Neuronal stem cell (in vitro differentiated cells): ENCODE measurements around the gene CDH2.

ENCODE experiments used
- DNase-seq: peaks from one replicate; pipeline ENCODE4 v3.0.0-alpha.2; 2013; ENCODE audit warnings: low spot score
- H2AFZ ChIP-seq: one replicate; pipeline ENCODE4 v1.6.1; 2013; ENCODE audit warnings: mild to moderate bottlenecking, low read length, inconsistent platforms
- H2AK5ac ChIP-seq: 2 replicates; pipeline ENCODE4 v1.6.1; 2013; ENCODE audit warnings: low read depth, mild to moderate bottlenecking, inconsistent platforms, low read length, moderate library complexity, mixed read lengths
- H2BK120ac ChIP-seq: 2 replicates; pipeline ENCODE4 v1.6.1; 2013; ENCODE audit warnings: low read depth, mild to moderate bottlenecking, inconsistent platforms, low read length, moderate library complexity, mixed read lengths
- H2BK12ac ChIP-seq: one replicate; pipeline ENCODE4 v1.6.1; 2013; ENCODE audit warnings: low read length, inconsistent platforms
- H2BK15ac ChIP-seq: 2 replicates; pipeline ENCODE4 v1.6.1; 2013; ENCODE audit warnings: mild to moderate bottlenecking, low read length, inconsistent platforms, mixed read lengths
- H2BK5ac ChIP-seq: one replicate; pipeline ENCODE4 v1.6.1; 2013; ENCODE audit warnings: inconsistent platforms, mild to moderate bottlenecking, low read length, moderate library complexity
- H3K14ac ChIP-seq: one replicate; pipeline ENCODE4 v1.6.1; 2013; ENCODE audit warnings: low read length, inconsistent platforms
- H3K18ac ChIP-seq: 2 replicates; pipeline ENCODE4 v1.6.1; 2013; ENCODE audit warnings: low read length, inconsistent platforms
- H3K23ac ChIP-seq: 2 replicates; pipeline ENCODE4 v1.6.1; 2013; ENCODE audit warnings: low read depth, mild to moderate bottlenecking, mixed read lengths, low read length, inconsistent platforms; ENCODE audit not compliant: poor library complexity
- H3K27ac ChIP-seq: replicated peaks from 3 replicates; pipeline ENCODE4 v1.5.1; 2013; ENCODE audit warnings: low read length, inconsistent platforms
- H3K27me3 ChIP-seq, 3 experiments: 2 replicates each; pipeline ENCODE4 v1.6.1; 2013; ENCODE audit warnings: low read length in 3 of 3, mild to moderate bottlenecking in 2 of 3, inconsistent platforms in 1 of 3, low read depth in 1 of 3, mixed read lengths in 1 of 3, moderate library complexity in 1 of 3; ENCODE audit not compliant: control insufficient read depth in 3 of 3, insufficient read depth in 3 of 3
- H3K36me3 ChIP-seq, 2 donors: replicated peaks in 1 of 2; 2 replicates each; pipeline ENCODE4 v1.6.1; 2013; ENCODE audit warnings: low read length in 2 of 2; ENCODE audit not compliant: control insufficient read depth in 2 of 2, insufficient read depth in 2 of 2
- H3K4ac ChIP-seq: 2 replicates; pipeline ENCODE4 v1.6.1; 2013; ENCODE audit warnings: inconsistent platforms, mild to moderate bottlenecking, low read length, moderate library complexity
- H3K4me1 ChIP-seq, 2 donors: 1 replicate in 1 of 2; 2 replicates in 1 of 2; pipeline ENCODE4 v1.6.1; 2013; ENCODE audit warnings: low read length in 2 of 2, low read depth in 1 of 2; ENCODE audit not compliant: control insufficient read depth in 2 of 2, insufficient read depth in 1 of 2
- H3K4me2 ChIP-seq: one replicate; pipeline ENCODE4 v1.6.1; 2013; ENCODE audit warnings: mild to moderate bottlenecking, low read length, inconsistent platforms; ENCODE audit not compliant: insufficient read depth, poor library complexity, severe bottlenecking
- H3K4me3 ChIP-seq, 2 donors: 2 replicates each; pipeline ENCODE4 v1.5.1; 2013; ENCODE audit warnings: low read length in 2 of 2, mild to moderate bottlenecking in 2 of 2, inconsistent platforms in 1 of 2, moderate library complexity in 1 of 2
- H3K79me1 ChIP-seq: one replicate; pipeline ENCODE4 v1.6.1; 2013; ENCODE audit warnings: low read depth, mild to moderate bottlenecking, inconsistent platforms, low read length, moderate library complexity
- H3K9ac ChIP-seq: one replicate; pipeline ENCODE4 v1.6.1; 2013; ENCODE audit warnings: mild to moderate bottlenecking, low read depth, low read length, inconsistent platforms; ENCODE audit not compliant: poor library complexity
- H3K9me3 ChIP-seq, 2 donors: replicated peaks in 1 of 2; 2 replicates each; pipeline versions ENCODE3 to v1.6.1; 2013; ENCODE audit warnings: low read length in 2 of 2, mild to moderate bottlenecking in 2 of 2, inconsistent platforms in 1 of 2, low read depth in 1 of 2, mixed read lengths in 1 of 2, moderate library complexity in 1 of 2; ENCODE audit not compliant: control insufficient read depth in 2 of 2, insufficient read depth in 1 of 2
- H4K8ac ChIP-seq: one replicate; pipeline ENCODE4 v1.6.1; 2013; ENCODE audit warnings: low read depth, mild to moderate bottlenecking, inconsistent platforms, low read length, moderate library complexity
- H4K91ac ChIP-seq: one replicate; pipeline ENCODE4 v1.6.1; 2013; ENCODE audit warnings: low read length, low read depth, mild to moderate bottlenecking, inconsistent platforms; ENCODE audit not compliant: poor library complexity
- WGBS, 2 donors: extraction: QIAGEN DNeasy Blood & Tissue Kit; methylation state at CpG; one replicate each; pipeline ENCODE4 v1.1.7; 2013; ENCODE audit warnings: missing lambda C conversion rate in 2 of 2, mixed read lengths in 1 of 2; ENCODE audit not compliant: insufficient read length in 2 of 2, insufficient replicate concordance in 1 of 2; ENCODE audit errors: extremely low coverage in 2 of 2; 5-methylcytosine and 5-hydroxymethylcytosine counted together

The CDH2 gene

GRCh38 chr18:28032177-28032576 is 144.8 kb downstream of the CDH2 start:
- Histone ChIP-seq H3K23ac (no peak overlapping the region), H3K4me3 (no peak overlapping the region), H2AFZ (no peak overlapping the region), H3K79me1 (no peaks in the 10 kb centered on the region), H3K9me3 (no peaks in the 10 kb centered on the region), H3K27me3 (no peaks in the 10 kb centered on the region), H3K4me1 (peaks cover 14 to 47% of the 10 kb centered on the region in 2 donors), H2BK5ac (no peak overlapping the region), H3K18ac (no peak overlapping the region), H3K9ac (no peak overlapping the region), H4K91ac (no peak overlapping the region), H3K4ac (no peak overlapping the region), H2AK5ac (no peak overlapping the region), H2BK15ac (no peak overlapping the region), H2BK120ac (no peak overlapping the region), H3K27ac (no peak overlapping the region), H3K36me3 (peaks cover 0 to 3% of the 10 kb centered on the region in 2 donors), H2BK12ac (no peak overlapping the region), H3K14ac (no peak overlapping the region), H3K4me2 (no peak overlapping the region), H4K8ac (no peak overlapping the region)
- WGBS, 2 donors: no CpG with 5 or more reads among the region's 2 CpGs
- no peak for DNase-seq

GRCh38 chr18:28030458-28030857 is 146.5 kb downstream of the CDH2 start:
- Histone ChIP-seq H3K27me3 (no peaks in the 10 kb centered on the region), H2BK120ac (no peak overlapping the region), H2BK12ac (no peak overlapping the region), H2BK15ac (no peak overlapping the region), H3K9me3 (peaks cover 0 to 4% of the 10 kb centered on the region in 2 donors), H3K23ac (no peak overlapping the region), H3K14ac (no peak overlapping the region), H3K4ac (no peak overlapping the region), H3K27ac (no peak overlapping the region), H3K9ac (no peak overlapping the region), H3K4me2 (no peak overlapping the region), H3K4me1 (peaks cover 12 to 38% of the 10 kb centered on the region in 2 donors), H3K36me3 (peaks cover 2 to 16% of the 10 kb centered on the region in 2 donors), H4K91ac (no peak overlapping the region), H2BK5ac (no peak overlapping the region), H3K4me3 (no peak overlapping the region), H2AFZ (no peak overlapping the region), H3K79me1 (peaks cover 2% of the 10 kb centered on the region), H4K8ac (no peak overlapping the region), H2AK5ac (no peak overlapping the region), H3K18ac (no peak overlapping the region)
- no CpG with 5 or more reads among the region's 1 CpG for WGBS, 2 donors
- no peak for DNase-seq

GRCh38 chr18:28027755-28028154 is 149.2 kb downstream of the CDH2 start:
- Histone ChIP-seq H2AK5ac (no peak overlapping the region), H3K79me1 (peaks cover 4% of the 10 kb centered on the region), H3K9ac (no peak overlapping the region), H3K9me3 (peaks cover 0 to 8% of the 10 kb centered on the region in 2 donors), H2BK5ac (no peak overlapping the region), H2BK15ac (no peak overlapping the region), H3K4me1 (peaks cover 8 to 13% of the 10 kb centered on the region in 2 donors), H4K91ac (no peak overlapping the region), H3K14ac (no peak overlapping the region), H2AFZ (no peak overlapping the region), H3K4ac (no peak overlapping the region), H3K27ac (no peak overlapping the region), H3K4me2 (no peak overlapping the region), H2BK120ac (no peak overlapping the region), H3K36me3 (peaks cover 2 to 30% of the 10 kb centered on the region in 2 donors), H3K23ac (no peak overlapping the region), H4K8ac (no peak overlapping the region), H3K4me3 (no peak overlapping the region), H3K18ac (no peak overlapping the region), H3K27me3 (no peaks in the 10 kb centered on the region), H2BK12ac (no peak overlapping the region)
- no peak for DNase-seq
- WGBS, 2 donors: no CpG with 5 or more reads among the region's 2 CpGs

DNA sequence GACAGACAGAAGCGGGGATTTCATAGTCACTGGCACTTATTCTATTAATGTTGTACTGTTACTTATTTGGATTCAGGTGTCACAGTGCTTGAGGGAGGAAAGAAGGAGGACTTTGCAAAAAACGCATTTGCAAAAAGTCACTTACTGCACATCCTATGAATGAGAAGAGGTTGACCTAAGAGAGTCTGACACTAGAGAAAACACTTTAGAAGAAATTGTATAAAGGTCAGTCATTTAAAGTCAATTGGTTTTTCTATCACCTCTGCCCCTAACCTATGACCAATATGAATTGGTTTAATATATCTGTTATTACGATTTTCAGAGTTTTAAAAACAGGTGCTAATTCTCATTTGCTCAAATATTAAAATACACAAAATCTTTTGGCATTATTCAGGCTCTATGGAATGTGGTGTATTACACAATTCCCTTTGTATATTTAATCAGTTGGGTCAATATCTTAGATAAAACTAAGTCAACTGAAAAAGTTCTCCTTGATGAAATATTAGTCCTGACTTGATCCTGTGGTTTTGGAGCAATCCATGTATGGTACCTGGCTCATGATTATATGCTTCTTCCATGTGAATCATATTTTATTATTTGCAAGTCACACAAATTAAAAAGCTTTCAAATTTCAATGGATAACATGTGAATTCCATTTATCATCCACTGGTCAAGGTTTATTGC is 157.4 kb downstream of the CDH2 start:
- no peak overlapping the region for H4K91ac ChIP-seq
- H3K36me3 ChIP-seq: peaks cover 2 to 26% of the 10 kb centered on the region in 2 donors
- no CpG with 5 or more reads among the region's 3 CpGs for WGBS, 2 donors

More for the DNA sequence above, 157.4 kb downstream of the CDH2 start:
- no peak overlapping the region for H4K8ac ChIP-seq
- no peak overlapping the region for H2BK5ac ChIP-seq
- H2AK5ac ChIP-seq: no peak overlapping the region
- no peak overlapping the region for H3K23ac ChIP-seq
- H3K9ac ChIP-seq: no peak overlapping the region
- H2BK15ac ChIP-seq: no peak overlapping the region
- peaks cover 0 to 15% of the 10 kb centered on the region in 2 donors for H3K9me3 ChIP-seq
- no peak for DNase-seq
- H3K4me2 ChIP-seq: no peak overlapping the region
- no peak overlapping the region for H2BK12ac ChIP-seq
- H3K27me3 ChIP-seq: no peaks in the 10 kb centered on the region
- no peak overlapping the region for H3K18ac ChIP-seq
- peaks cover 2% of the 10 kb centered on the region for H3K79me1 ChIP-seq
- no peak overlapping the region for H2BK120ac ChIP-seq
- H3K4me1 ChIP-seq: no peaks in the 10 kb centered on the region
- no peak overlapping the region for H3K27ac ChIP-seq
- no peak overlapping the region for H3K4me3 ChIP-seq
- H3K14ac ChIP-seq: no peak overlapping the region
- H3K4ac ChIP-seq: no peak overlapping the region
- no peak overlapping the region for H2AFZ ChIP-seq
